ENCODE results near the gene DNPH1. TPM values are rescaled to one million over a fixed set of nuclear protein-coding genes. Genes with fewer than 3 reads are reported as not detected.

Gene DNPH1
- total RNA-seq, 1 donor from 2014 or later: 52.3 TPM

DNA sequence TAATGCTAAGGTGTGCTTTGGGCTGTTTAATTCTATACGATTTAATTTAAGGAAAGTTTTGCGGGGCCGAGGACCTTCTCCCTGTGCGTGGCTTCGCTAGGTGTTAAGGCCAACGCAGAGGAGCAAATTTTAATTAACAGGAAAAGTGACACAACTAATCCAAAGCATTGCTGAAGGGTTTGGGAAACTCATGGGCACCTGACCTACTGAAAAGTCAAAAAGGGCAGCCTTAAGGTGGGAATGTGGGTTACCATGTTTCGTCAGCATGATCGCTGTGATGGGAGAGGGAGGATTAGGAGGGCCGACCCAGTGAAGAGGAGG is 47.7 kb downstream of the DNPH1 start:
- Mint-ChIP-seq H3K4me1 (ENCODE audit: unreplicated experiment) (peaks cover 22% of the 10 kb centered on the region), H3K9me3 (no peaks in the 10 kb centered on the region), H3K4me3 (peak overlapping the region; percentile 94), H3K27ac (peak overlapping the region; percentile 86), H3K36me3 (peaks cover 18% of the 10 kb centered on the region), H3K27me3 (no peaks in the 10 kb centered on the region)
- TF ChIP-seq, protein P1, sequence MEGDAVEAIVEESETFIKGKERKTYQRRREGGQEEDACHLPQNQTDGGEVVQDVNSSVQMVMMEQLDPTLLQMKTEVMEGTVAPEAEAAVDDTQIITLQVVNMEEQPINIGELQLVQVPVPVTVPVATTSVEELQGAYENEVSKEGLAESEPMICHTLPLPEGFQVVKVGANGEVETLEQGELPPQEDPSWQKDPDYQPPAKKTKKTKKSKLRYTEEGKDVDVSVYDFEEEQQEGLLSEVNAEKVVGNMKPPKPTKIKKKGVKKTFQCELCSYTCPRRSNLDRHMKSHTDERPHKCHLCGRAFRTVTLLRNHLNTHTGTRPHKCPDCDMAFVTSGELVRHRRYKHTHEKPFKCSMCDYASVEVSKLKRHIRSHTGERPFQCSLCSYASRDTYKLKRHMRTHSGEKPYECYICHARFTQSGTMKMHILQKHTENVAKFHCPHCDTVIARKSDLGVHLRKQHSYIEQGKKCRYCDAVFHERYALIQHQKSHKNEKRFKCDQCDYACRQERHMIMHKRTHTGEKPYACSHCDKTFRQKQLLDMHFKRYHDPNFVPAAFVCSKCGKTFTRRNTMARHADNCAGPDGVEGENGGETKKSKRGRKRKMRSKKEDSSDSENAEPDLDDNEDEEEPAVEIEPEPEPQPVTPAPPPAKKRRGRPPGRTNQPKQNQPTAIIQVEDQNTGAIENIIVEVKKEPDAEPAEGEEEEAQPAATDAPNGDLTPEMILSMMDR (conservative IDR thresholded peaks at IDR 0.05): no peak
- no peak for DNase-seq (ENCODE audit: extremely low spot score, unreplicated experiment)

DNA sequence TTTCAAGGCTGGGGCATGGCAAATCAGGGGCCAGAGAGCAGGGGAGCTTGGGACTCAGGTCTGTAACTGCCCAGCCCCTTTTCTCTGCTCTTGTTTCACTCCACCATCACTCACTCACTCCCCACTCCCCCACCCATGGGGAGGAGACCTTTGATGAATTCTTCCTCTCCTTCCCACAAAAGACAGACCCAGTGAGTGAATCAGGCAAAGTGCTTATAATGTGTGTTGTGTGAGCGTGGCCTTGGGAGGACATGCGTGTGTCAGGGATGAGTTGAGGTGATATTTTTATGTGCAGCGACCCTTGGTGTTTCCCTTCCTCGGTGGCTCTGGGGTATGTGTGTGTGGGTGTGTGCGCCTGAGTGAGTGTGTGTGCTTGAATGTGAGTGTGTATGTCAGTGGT is 48.3 kb downstream of the DNPH1 start:
- Mint-ChIP-seq H3K36me3 (peaks cover 14% of the 10 kb centered on the region), H3K4me1 (ENCODE audit: unreplicated experiment) (peaks cover 22% of the 10 kb centered on the region), H3K27ac (peak overlapping the region; percentile 86), H3K9me3 (no peaks in the 10 kb centered on the region), H3K27me3 (no peaks in the 10 kb centered on the region), H3K4me3 (peak overlapping the region; percentile 94)
- no peak for DNase-seq (ENCODE audit: extremely low spot score, unreplicated experiment)
- TF ChIP-seq, protein P1 (conservative IDR thresholded peaks at IDR 0.05): no peak

DNA sequence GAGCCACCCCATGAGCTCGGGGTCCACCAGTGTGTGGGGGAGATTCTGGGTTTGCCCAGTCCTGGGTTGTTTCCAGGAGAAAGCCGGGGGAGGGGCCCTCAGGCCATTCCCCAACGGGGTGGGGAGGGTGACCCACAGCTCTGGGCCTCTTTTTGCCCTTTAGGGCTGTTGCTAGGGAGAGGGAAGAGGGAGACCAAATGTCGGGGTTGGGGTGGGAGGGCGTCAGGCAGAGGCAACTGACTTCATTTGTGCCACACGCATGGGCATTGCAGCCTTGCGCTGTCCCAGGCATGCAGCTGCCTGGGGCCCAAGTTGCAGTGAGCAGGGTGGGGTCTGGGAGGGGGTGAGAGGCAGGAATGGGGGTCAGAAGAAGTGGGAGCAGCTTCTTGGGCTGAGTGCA is 49.2 kb downstream of the DNPH1 start:
- Mint-ChIP-seq H3K4me1 (ENCODE audit: unreplicated experiment) (peaks cover 23% of the 10 kb centered on the region), H3K27ac (no peak overlapping the region), H3K36me3 (peaks cover 10% of the 10 kb centered on the region), H3K27me3 (no peaks in the 10 kb centered on the region), H3K9me3 (no peaks in the 10 kb centered on the region), H3K4me3 (no peak overlapping the region)
- TF ChIP-seq, protein P1 (conservative IDR thresholded peaks at IDR 0.05): no peak
- no peak for DNase-seq (ENCODE audit: extremely low spot score, unreplicated experiment)

DNA sequence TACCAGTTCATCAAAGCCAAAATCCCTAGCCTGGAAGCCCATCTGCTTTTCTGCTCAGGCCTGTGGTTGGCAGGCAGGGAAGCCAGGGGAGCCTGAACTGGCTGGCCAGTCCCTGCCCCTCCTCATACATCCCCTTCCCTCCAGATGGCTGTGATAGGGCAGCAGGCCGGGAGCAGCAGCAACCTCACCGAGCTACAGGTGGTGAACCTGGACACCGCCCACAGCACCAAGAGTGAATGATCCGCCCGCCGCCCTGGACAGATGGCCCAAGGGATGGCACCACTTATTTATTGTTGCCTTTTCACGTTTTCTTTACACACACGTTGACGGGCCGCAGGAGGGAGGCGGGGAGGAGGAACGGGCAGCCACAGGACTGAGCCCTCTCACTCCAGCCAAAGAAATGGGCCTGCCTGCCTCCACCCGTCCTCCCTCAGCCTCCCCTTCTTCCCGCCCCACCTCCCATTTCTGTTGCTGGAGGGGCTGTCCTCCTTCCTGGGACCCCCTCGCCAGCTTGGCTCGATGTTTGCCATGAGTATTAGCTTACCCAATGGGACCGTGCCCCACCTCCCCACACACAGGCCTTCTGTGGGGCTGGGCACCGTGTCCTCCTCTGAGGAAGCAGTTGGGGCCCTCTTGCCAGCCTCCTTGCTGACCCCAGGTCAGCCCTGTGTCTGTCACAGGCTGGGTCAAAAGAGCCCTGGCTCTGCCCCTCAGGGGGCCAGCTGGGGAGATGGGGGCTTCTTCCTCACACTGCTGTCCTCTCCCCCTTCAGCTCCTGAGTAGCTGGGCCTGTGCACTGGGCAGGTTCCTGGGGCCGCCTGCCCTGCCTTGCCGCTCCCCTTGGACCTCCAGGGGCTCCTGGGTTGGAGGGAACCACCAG is 50.1 kb downstream of the DNPH1 start:
- TF ChIP-seq, protein P1 (conservative IDR thresholded peaks at IDR 0.05): no peak
- peaks cover 9% of the 10 kb centered on the region for H3K36me3 Mint-ChIP-seq
- peaks cover 29% of the 10 kb centered on the region for H3K4me1 Mint-ChIP-seq (ENCODE audit: unreplicated experiment)
- H3K9me3 Mint-ChIP-seq: no peaks in the 10 kb centered on the region
- no peak for DNase-seq (ENCODE audit: extremely low spot score, unreplicated experiment)
- no peak overlapping the region for H3K4me3 Mint-ChIP-seq
- H3K27ac Mint-ChIP-seq: no peak overlapping the region
- H3K27me3 Mint-ChIP-seq: no peaks in the 10 kb centered on the region

DNA sequence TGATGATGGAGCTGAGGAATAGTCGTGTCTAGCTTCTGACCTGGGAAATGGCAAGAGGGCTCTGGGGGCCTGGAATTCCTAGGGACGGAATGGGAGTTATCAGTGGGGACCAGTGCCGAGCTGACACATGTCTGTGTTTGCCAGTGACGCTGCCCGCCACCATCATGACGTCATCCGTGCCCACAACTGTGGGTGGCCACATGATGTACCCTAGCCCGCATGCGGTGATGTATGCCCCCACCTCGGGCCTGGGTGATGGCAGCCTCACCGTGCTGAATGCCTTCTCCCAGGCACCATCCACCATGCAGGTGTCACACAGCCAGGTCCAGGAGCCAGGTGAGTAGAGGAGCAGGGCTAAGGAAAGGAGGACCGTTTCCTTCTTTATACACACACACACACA is 51.1 kb downstream of the DNPH1 start:
- Mint-ChIP-seq H3K27ac (no peak overlapping the region), H3K4me1 (ENCODE audit: unreplicated experiment) (peaks cover 34% of the 10 kb centered on the region), H3K4me3 (no peak overlapping the region)

More for the DNA sequence above, 51.1 kb downstream of the DNPH1 start:
- TF ChIP-seq, protein P1 (conservative IDR thresholded peaks at IDR 0.05): no peak
- DNase-seq (ENCODE audit: extremely low spot score, unreplicated experiment): no peak
- peaks cover 9% of the 10 kb centered on the region for H3K36me3 Mint-ChIP-seq
- no peaks in the 10 kb centered on the region for H3K9me3 Mint-ChIP-seq
- H3K27me3 Mint-ChIP-seq: no peaks in the 10 kb centered on the region
